NK-92 (cell line): ENCODE data around the gene RTN4.
"Not testable (repeated sequence)": the region's sequence is repeated elsewhere in the genome, so short reads cannot be mapped to it uniquely, and the experiment has no call there.

Experiments used
- DNase-seq: peaks from one replicate; lab custom pipeline; 2025; ENCODE audit not compliant: unreplicated experiment; lab: John Stamatoyannopoulos, UW

RTN4 gene, protein sequence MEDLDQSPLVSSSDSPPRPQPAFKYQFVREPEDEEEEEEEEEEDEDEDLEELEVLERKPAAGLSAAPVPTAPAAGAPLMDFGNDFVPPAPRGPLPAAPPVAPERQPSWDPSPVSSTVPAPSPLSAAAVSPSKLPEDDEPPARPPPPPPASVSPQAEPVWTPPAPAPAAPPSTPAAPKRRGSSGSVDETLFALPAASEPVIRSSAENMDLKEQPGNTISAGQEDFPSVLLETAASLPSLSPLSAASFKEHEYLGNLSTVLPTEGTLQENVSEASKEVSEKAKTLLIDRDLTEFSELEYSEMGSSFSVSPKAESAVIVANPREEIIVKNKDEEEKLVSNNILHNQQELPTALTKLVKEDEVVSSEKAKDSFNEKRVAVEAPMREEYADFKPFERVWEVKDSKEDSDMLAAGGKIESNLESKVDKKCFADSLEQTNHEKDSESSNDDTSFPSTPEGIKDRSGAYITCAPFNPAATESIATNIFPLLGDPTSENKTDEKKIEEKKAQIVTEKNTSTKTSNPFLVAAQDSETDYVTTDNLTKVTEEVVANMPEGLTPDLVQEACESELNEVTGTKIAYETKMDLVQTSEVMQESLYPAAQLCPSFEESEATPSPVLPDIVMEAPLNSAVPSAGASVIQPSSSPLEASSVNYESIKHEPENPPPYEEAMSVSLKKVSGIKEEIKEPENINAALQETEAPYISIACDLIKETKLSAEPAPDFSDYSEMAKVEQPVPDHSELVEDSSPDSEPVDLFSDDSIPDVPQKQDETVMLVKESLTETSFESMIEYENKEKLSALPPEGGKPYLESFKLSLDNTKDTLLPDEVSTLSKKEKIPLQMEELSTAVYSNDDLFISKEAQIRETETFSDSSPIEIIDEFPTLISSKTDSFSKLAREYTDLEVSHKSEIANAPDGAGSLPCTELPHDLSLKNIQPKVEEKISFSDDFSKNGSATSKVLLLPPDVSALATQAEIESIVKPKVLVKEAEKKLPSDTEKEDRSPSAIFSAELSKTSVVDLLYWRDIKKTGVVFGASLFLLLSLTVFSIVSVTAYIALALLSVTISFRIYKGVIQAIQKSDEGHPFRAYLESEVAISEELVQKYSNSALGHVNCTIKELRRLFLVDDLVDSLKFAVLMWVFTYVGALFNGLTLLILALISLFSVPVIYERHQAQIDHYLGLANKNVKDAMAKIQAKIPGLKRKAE

DNA sequence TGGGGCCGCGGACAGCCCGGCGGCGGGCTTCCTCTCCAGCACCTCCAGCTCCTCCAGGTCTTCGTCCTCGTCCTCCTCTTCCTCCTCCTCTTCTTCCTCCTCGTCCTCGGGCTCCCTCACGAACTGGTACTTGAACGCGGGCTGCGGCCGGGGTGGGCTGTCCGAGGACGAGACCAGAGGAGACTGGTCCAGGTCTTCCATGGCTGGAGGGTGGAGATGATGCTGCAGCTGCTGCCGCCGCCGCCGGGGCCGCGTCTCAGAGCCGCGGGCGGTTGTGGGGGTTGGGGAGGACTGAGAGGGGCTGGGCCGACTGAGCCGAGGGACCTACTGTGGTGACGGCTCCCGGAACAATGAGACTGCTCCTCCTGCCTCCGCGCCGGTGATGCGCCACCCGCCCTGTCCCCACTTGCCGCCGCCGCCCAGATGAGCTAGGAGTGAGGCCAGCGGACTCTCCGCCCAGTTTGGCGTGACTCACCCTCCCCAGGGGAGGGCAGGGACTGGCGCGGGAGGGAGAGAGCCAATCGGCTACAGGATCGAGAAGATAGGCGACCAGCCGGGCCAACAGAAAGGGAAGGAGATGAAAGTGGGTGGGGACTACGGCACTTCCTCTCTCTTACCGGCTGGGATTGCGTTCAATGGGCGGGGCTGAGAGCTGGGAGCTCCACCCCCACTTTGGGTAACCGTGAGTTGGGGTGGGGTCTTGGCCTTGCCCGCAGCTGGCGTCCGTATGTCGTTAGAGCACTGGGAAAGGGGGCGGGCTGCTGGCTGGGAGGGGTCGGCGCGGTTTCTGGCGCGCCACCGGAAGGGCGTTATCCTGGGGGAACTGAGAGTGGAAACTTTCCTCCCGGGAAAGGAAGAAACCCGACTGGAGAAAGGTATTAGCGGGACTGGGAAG lies at the start of gene RTN4:
Gene RTN4, minus strand, starts transcription at position 352 of the 895 bp plus-strand sequence. Its CDS starts 151 bp downstream, at position 201.
- DNase-seq = peak; percentile 93

DNA sequence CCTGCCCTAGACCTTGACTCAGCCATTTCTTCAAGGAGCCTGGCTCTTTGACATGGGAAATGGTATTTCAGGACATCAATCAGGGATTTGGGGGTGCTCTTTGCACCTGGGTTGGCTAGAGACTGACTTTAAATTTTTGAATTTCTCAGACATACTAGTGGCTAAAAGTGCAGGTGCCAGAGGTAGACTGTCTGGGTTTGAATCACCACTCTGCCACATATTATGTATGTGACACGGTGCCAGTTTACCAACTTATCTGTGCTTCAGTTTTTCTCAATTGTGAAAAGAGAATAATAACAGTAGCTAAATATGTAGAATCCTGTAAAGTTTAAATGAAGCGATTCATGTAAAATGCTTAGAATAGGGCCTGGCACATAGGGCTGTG lies 49.2 kb upstream of the RTN4 start:
- DNase-seq = no peak

DNA sequence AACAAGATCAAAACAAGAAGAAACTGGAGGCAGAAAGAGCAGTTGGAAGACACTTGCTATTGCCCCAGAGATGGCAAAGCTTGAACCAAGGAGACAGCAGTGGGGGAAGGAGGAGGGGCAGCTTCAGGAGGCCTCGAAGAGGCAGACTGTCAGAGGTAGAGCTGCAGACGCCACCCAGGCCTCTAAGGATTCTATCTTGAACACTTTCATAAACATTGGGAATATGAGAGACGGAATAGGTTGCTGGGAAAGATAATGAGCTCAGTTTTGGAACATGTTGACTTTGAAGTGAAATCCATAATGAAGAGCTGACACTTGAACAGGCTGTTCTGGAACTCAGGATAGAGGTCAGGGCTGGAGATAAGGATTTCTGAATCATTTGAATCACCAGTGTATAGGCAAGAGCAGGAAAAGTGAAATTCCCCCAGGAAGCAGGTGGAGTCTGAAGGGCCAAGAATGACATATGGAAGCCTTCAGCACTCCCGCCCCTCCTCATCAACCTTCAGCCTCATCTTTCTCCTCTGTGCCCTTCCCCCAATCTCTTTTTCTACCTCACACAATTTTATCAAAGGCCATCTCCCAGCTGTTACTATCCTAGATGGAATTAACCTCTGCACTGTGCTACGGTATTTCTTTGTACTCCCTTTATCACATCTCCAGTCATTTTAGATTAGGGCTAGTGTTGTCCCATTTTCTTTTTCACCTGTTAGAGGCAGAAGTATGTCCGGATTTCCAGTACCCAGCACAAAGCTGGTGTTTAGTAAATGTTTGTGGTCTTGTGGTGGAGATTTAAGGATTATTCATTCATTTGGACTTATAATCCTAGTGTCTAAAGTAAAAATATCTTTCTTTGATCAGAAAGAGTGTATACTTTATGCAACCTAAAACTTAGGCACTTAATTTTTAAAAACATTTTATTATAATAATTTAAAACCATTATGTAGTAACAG lies 47.5 kb upstream of the RTN4 start:
- no peak for DNase-seq

DNA sequence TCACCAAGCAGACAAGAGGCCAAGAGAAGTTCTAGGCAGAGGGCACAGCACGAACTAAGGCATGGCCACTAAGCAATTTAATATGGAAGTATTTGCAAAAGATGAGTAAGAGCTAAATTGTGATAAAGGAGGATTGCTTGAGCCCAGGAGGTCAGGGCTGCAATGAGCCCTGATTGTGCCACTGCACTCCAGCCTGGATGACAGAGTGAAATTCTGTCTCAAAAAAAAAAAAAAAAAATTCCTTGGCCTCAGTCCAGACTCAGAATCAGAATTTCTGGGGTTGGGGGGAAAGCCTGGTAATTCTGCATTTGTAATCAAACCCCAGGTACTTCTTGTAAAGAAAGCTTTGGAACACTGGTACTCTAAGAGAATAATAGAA lies 46.8 kb upstream of the RTN4 start:
- DNase-seq = no peak

DNA sequence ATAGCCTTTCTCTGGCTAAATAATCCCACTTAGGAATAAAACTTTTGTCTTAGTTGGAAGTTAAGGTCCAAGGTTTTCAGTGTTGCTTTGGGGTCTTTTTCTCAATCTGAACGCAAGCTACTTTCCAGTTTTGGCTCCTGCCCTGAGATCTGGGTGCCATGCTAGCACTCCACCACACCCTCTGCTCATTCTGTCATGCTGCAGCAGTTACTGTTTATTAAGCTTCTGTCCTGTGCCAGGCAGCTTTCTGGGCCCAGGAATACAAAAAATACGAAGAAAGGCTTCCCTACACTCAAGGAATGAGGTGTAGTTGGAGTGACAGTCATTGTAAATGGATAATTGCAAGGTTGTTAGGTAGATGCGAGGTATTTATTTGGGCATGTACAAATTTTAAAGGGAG lies 46.3 kb upstream of the RTN4 start:
- no peak for DNase-seq

DNA sequence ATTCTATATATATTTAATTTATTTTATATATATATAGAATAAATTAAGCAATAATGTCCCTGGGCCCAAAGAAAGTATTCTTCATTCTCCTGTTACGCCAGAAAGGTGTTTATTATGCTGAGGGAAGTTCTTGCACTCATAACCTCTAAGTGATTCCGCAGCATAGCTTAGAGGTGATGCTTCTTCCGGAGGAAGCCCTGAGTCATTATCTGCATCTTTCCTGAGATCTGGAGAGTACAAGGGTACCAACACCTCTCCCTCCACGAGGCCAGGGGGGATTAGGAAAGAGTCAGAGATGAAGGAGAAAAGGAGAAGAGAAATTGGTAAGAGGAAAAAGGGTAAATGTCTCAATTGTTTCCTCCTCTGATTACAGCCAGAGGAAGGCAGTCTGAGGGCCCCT lies 43.1 kb upstream of the RTN4 start:
- DNase-seq = no peak

DNA sequence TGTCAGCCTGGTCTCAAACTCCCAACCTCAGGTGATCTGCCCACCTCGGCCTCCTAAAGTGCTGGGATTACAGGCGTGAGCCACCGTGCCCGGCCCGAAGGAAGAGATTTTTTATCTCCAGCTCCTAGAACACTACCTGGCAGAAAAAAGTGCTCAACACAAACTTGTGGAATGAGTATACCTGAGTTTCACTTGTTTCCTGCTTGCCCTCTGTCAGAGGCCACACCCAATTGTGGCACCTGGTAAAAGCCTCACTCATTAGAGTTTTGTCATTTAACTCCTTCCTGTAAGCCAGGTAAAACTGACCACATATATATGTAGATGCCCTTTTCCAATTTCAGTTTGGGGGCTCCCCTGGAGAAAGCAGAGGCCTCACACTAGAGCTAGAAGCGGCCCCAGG lies 42.2 kb upstream of the RTN4 start:
- DNase-seq = no peak

DNA sequence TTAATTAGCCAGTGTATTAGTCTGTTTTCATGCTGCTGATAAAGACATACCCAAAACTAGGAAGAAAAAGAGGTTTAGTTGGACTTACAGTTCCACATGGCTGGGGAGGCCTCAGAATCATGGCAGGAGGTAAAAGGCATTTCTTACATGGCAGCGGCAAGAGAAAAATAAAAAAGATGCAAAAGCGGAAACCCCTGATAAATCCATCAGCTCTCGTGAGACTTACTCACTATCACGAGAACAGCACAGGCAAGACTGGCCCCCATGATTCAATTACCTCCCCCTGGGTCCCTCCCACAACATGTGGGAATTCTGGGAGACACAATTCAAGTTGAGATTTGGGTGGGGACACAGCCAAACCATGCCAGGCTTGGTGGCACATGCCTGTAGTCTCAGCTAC lies 41.4 kb upstream of the RTN4 start:
- not testable (repeated sequence) for DNase-seq

DNA sequence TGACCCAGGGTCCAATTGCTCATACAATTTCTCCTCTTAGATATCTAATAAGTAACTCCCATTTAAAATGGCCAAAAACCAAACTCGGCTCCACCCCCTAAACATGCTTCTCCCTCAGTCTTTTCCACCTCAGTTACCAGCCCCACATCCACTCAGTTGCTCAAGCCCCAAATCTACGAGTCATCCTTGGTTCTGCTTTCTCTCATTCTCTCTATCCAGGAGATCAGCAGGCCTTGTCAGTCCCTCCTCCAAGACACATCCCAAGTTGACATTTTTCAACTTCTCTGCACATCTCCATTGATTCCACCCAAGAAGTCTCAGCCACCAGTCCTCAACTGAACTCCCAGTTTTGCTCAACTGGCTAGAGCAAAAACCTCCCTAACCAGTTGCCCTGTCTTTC lies 40.5 kb upstream of the RTN4 start:
- DNase-seq = no peak

DNA sequence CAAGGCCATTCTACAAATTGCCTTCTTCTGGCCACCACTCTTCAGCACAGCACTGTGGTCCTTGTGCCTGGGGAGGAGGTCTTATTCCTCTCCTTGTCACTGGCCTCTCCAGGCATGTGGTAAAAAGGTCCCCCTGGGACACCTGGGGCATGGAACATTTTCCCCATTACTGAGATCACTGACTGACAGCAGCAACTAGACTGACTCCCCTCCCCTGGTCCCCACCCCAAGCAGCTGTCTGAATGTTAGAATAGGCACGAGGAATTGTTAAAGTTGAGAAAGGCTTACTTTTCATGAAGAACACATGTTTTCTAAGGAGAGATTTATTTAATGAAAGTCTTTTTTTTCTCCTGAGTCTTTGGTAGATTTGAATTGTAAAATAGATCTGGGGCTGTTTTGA lies 39.5 kb upstream of the RTN4 start:
- no peak for DNase-seq

DNA sequence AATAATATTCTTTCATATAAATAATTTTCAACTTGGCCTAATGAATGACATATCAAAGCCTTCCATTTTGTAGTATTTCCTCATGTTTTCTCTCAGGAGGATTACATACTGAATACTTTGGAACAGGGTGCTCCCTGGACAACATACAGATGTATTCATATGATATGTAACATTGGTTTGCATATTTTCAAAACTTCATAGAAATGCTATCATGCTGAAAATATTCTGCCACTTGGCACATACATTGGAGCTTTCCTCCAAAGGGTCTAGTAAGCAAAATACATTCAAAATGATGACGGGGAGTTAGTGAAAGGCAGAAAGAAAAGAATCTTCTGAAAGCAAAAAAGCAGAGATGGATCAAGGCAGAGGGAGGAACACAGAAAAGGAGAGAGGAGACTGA lies 38.1 kb upstream of the RTN4 start:
- DNase-seq = no peak

DNA sequence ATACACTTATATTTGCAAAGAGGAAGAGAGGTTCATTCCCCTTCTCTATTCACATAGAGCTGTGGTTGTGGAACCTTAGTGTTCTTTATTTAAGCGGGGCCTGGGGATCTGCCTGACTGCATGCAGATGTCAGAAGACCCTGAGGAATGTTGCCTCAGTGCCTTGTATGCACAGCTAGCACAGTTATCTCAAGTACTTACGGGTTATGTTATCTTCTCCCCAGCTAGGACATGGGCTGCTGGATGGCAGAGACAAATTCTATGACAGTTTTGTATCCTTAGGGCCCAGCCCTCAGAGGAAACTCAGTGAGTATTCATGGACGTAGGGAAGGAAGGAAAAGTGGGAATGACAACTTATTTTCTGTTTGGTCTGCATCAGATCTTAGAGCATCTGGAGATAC lies 37.7 kb upstream of the RTN4 start:
- DNase-seq = no peak

DNA sequence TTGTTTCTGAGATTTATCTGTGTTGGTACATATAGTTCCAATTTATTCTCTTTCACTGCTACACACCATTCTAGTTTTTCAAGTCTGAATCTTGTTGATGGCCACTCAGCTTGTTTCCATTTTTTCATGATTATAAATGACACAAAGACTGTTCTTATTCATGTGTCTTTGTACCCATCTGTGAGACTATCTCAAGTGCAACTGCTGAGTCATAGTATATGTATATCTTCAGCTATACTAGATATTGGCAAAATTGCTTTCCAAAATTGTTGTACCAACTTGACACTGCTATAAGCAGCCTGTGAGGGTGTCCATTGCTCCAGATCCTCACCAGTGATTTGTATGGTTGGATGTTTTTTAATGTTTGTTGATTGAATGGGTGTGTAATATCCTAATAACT lies 37.2 kb upstream of the RTN4 start:
- no peak for DNase-seq

DNA sequence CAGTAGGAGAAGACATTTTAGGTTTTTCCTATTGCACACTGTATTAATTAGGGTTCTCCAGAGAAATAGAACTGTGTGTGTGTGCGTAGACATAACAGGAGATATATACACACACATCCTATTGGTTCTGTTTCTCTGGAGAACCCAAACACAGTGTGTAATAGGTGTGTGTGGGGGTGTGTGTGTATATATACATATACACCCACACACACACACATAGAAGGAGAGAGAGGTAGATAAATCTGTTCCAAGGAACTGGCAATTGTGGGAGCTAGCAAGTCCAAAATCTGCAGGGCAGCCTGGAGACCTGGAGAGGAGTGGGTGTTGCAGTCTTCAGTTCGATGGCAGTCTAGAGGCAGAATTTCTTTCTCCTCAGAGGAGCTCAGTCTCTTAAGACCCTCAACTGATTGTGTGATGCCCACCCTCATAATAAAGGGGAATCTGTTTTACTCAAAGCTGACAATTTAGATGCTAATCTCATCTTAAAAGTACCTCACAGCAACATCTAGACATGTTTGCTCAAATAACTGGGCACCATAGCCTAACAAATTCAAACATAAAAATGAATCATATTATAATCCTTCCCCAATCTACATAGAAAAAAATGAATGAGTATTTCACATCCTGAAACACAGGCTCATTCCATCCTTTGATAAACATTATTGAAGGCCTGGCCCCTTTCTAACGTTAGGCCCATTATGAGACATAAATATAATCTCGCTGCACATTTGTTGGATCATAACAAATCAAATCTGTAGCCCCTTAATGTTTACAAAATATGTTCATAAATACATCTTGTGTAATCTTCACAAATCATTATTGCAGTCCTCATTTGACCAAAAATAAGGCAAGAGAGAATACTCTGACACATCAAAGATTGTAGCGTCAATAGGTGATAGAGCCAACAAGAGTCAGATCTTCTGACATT lies 35.1 kb upstream of the RTN4 start:
- no peak for DNase-seq

DNA sequence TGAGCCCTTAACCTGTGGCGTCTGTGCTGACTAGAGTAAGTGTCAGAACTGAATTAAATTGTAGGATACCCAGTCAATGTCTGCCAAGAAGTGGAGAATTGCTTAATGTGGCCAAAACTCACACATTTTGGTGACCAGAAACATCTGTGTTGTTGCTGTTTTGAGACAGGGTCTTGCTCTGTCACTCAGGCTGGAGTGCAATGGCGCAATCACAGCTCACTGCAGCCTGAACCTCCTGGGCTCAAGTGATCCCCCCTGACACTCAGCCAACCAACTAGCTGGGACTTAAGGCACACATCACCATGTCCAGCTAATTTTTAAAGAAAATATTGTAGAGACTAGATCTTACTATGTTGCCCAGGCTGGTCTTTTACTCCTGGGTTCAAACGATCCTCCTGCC lies 34.4 kb upstream of the RTN4 start:
- no peak for DNase-seq

DNA sequence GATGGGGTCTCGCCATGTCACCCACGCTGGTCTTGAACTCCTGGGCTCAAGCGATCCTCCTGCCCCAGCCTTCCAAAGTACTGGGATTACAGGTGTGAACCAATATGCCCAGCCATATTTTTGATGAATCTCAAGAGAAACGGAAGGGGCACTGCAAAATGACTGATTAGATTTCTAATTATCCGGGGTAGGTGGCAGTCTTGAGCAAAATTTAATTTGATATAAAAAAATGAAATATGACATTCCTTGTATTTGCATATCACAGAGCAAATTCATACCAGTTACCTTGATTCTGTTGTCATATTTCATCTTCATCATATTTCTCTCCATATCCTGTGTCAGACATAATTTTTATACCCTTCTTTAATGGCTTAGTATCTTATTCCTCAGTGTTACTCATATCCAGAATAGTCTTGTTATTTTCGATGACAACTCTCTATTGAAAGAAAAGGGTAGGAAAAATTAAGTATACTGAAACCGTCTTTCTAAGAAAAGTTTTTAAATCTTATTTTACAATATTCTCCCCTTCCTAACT lies 30.0 kb upstream of the RTN4 start:
- no peak for DNase-seq

DNA sequence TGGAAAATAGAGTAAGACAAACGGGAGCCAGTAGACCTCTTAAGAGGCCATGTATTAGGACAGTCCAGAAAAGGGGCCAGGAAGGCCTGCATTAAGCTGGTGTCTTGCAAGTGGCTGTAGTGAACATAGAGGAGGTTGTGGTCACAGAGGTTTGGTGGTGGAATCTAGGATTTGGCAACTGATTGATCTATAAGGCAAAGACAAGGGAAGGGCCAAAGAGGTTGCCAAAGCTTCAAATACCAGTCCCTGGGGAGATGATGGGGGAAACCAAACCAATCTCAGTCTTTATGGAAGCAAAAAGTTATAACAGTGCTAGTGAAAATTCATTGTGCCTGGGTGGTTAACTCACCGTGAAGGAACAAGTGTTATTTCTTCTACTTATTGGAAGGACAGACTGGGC lies 28.7 kb upstream of the RTN4 start:
- DNase-seq = no peak

DNA sequence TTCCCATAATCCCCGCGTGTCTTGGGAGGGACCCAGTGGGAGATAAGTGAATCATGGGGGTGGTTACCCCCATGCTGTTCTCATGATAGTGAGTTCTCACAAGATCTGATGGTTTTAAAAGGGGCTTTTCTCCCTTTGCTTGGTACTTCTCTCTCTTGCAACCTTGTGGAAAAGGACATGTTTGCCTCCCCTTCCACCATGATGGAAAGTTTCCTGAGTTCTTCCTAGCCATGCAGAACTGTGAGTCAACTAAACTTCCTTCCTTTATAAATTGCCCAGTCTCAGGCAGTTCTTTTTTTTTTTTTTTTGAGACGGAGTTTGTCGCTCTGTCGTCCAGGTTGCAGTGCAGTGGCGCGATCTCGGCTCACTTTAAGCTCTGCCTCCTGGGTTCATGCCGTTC lies 26.5 kb upstream of the RTN4 start:
- no peak for DNase-seq
